ENCODE results near the gene LYL1.

The LYL1 gene

GRCh38 chr19:13104360-13104847 is 1.7 kb upstream of the LYL1 start:
- no peak overlapping the region for H3K4me3 ChIP-seq (ENCODE audit: low read depth, low read length)
- ChIA-PET CTCF (interaction anchor here (0.9 to 8.0 kb wide), 14 partner anchors 9 to 139 kb away, joined by 3 to 94 read pairs (median 5); no protein-coding TSS in a partner anchor), POLR2A (no interaction called here)
- DNase-seq (ENCODE audit: low read depth, low spot score), result no peak
- TF ChIP-seq CTCF (IDR thresholded peaks at IDR 0.05; ENCODE audit: insufficient read depth, low read length, missing control alignments), result peak; percentile 80

GRCh38 chr19:13103581-13104359 is 1.1 kb upstream of the LYL1 start:
- no peak for DNase-seq (ENCODE audit: low read depth, low spot score)
- TF ChIP-seq CTCF (IDR thresholded peaks at IDR 0.05; ENCODE audit: insufficient read depth, low read length, missing control alignments), result no peak
- no peak overlapping the region for H3K4me3 ChIP-seq (ENCODE audit: low read depth, low read length)
- ChIA-PET POLR2A (interaction anchor here (0.7 kb wide), 1 partner anchor 12 kb away, joined by 4 read pairs; no protein-coding TSS in a partner anchor), CTCF (interaction anchor here (0.9 to 8.0 kb wide), 15 partner anchors 8 to 159 kb away, joined by 3 to 94 read pairs (median 5); no protein-coding TSS in a partner anchor)

GRCh38 chr19:13102416-13102665 is 317 bp downstream of the LYL1 start:
- no peak for TF ChIP-seq CTCF (IDR thresholded peaks at IDR 0.05; ENCODE audit: insufficient read depth, low read length, missing control alignments)
- ChIA-PET CTCF (interaction anchor here (1.1 to 8.0 kb wide), 4 partner anchors 9 to 161 kb away, joined by 4 to 94 read pairs (median 5); no protein-coding TSS in a partner anchor), POLR2A (no interaction called here)
- peak overlapping the region; percentile 27; the same call in 1 of the 2 replicates for H3K4me3 ChIP-seq (ENCODE audit: low read depth, low read length)
- DNase-seq (ENCODE audit: low read depth, low spot score), result no peak

GRCh38 chr19:13101590-13102415 is 855 bp downstream of the LYL1 start:
- ChIA-PET POLR2A (no interaction called here), CTCF (interaction anchor here (0.8 to 8.0 kb wide), 8 partner anchors 8 to 161 kb away, joined by 3 to 94 read pairs (median 4); no protein-coding TSS in a partner anchor)
- no peak for TF ChIP-seq CTCF (IDR thresholded peaks at IDR 0.05; ENCODE audit: insufficient read depth, low read length, missing control alignments)
- no peak for DNase-seq (ENCODE audit: low read depth, low spot score)
- H3K4me3 ChIP-seq (ENCODE audit: low read depth, low read length), result peak overlapping the region; percentile 27; the same call in 1 of the 2 replicates

GRCh38 chr19:13100841-13101589 is 1.6 kb downstream of the LYL1 start:
- H3K4me3 ChIP-seq (ENCODE audit: low read depth, low read length), result no peak overlapping the region
- TF ChIP-seq CTCF (IDR thresholded peaks at IDR 0.05; ENCODE audit: insufficient read depth, low read length, missing control alignments), result peak; percentile 39
- CTCF ChIA-PET, result interaction anchor here (0.6 to 8.0 kb wide), 12 partner anchors 7 to 161 kb away, joined by 3 to 94 read pairs (median 3); no protein-coding TSS in a partner anchor
- DNase-seq (ENCODE audit: low read depth, low spot score), result no peak
- POLR2A ChIA-PET, result no interaction called here
